ENCODE measurements around the gene FAM83C. TPM values are rescaled to one million over a fixed set of nuclear protein-coding genes. Genes with fewer than 3 reads are reported as not detected.
A peak's percentile ranks its signal among the peaks of the same experiment; 100 is the strongest.

The FAM83C gene
- total and polyA plus RNA-seq, 9 of the 15 experiments (the other 6 are each of a cell fraction or from before 2014, with no cell fraction given) = not detected

DNA sequence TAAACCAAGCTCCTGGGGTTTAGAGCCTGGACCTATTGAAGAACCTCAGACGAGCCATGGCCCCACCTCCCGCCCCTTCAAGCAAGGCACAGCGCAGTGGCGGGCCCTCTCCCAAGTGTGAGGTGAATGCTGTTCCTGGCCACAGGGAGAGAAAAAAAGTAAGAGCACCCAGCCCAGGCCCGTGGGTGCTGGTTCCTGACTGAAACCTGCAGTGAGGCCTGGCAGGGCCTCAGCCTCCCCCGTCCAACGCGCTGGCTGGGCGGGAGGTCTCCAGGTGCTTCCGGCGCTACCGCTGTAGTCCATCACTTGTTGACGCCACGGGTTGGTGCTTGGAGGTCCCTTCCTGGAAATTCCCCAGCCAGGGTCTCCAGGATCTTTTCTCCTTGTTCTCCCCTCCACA, 5.5 kb upstream of the FAM83C start:
- in situ Hi-C loops (cut with MboI) = no loop called here
- Histone ChIP-seq H3K36me3 (ENCODE audit: control insufficient read depth, insufficient read depth, low read length) (peaks cover 2% of the 10 kb centered on the region; the same call in 1 of the 3 replicates), H3K79me2 (ENCODE audit: control insufficient read depth, insufficient read depth, low read length) (no peaks in the 10 kb centered on the region), H3K4me3 (no peak overlapping the region), H3K9me3 (replicated peaks; ENCODE audit: control insufficient read depth, insufficient read depth, low read depth, low read length) (no peaks in the 10 kb centered on the region), H3K4me2 (ENCODE audit: insufficient read depth, low read length) (no peak overlapping the region), H3K27ac (ENCODE audit: extremely low read depth, low read depth, low read length) (no peak overlapping the region), H3K27me3 (ENCODE audit: control insufficient read depth in 2 of 2, insufficient read depth in 2 of 2, low read length in 2 of 2) (peaks cover 31 to 39% of the 10 kb centered on the region in 2 experiments), H3K9me1 (ENCODE audit: control insufficient read depth, insufficient read depth, low read length) (peaks cover 3% of the 10 kb centered on the region), H3K4me1 (replicated peaks in 1 of 2; ENCODE audit: control insufficient read depth in 2 of 2, insufficient read depth in 2 of 2, low read length in 2 of 2) (peaks cover 3 to 10% of the 10 kb centered on the region in 2 experiments; a peak in 4 of 5 replicates), H4K20me1 (replicated peaks; ENCODE audit: control insufficient read depth, insufficient read depth, low read length) (0 out of 2 replicates have a peak, but pooled peaks cover 4% of the 10 kb centered on the region), H3K9ac (ENCODE audit: insufficient read depth in 1 of 2, low read depth in 2 of 2, low read length in 2 of 2) (peak overlapping the region in 1 of 2 experiments; percentile 30; a peak in 1 of 4 replicates), H2AFZ (ENCODE audit: low read depth, low read length) (no peak overlapping the region)
- no peak for FAIRE-seq
- 63% methylated on average over 14 of the region's 14 CpGs for WGBS (ENCODE audit: insufficient coverage, low coverage, missing lambda C conversion rate)
- no peak for DNase-seq (ENCODE audit: extremely low read depth in 1 of 4, low spot score in 3 of 4)
- TF ChIP-seq TFAM (CRISPR knock-in tag; conservative IDR thresholded peaks at IDR 0.05) = no peak
- TF ChIP-seq FUS (optimal IDR thresholded peaks at IDR 0.05; ENCODE audit: low read depth, low read length) = no peak
- TF ChIP-seq, protein P1, sequence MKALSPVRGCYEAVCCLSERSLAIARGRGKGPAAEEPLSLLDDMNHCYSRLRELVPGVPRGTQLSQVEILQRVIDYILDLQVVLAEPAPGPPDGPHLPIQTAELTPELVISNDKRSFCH (CRISPR knock-in tag; IDR thresholded peaks at IDR 0.05) = no peak
- TF ChIP-seq, protein P1 (tag; IDR thresholded peaks at IDR 0.05) = no peak
- TF ChIP-seq HDGF (IDR thresholded peaks at IDR 0.05) = no peak
- no peak for TF ChIP-seq MAFK (IDR thresholded peaks at IDR 0.05; ENCODE audit: low read length)
- TF ChIP-seq, protein P2, sequence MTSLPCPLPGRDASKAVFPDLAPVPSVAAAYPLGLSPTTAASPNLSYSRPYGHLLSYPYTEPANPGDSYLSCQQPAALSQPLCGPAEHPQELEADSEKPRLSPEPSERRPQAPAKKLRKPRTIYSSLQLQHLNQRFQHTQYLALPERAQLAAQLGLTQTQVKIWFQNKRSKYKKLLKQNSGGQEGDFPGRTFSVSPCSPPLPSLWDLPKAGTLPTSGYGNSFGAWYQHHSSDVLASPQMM (CRISPR knock-in tag; IDR thresholded peaks at IDR 0.05) = no peak
- no peak for TF ChIP-seq OTX1 (CRISPR knock-in tag; IDR thresholded peaks at IDR 0.05)
- TF ChIP-seq CBX3 (IDR thresholded peaks at IDR 0.05; ENCODE audit: borderline replicate concordance in 1 of 2, low read length in 2 of 2) = no peak
- TF ChIP-seq GABPB2 (CRISPR knock-in tag; conservative IDR thresholded peaks at IDR 0.05) = no peak
- no peak for TF ChIP-seq TOE1 (IDR thresholded peaks at IDR 0.05; ENCODE audit: borderline replicate concordance)
- no peak for TF ChIP-seq TOE1 (CRISPR knock-in tag; IDR thresholded peaks at IDR 0.05; ENCODE audit: borderline replicate concordance, low read depth)
- no peak for TF ChIP-seq NCOA6 (IDR thresholded peaks at IDR 0.05)
- TF ChIP-seq BRD4 (IDR thresholded peaks at IDR 0.05) = no peak
- ATAC-seq = no peak
- POLR2A ChIA-PET = interaction anchor here (1.0 to 1.1 kb wide), 3 partner anchors 9 to 60 kb away, joined by 3 to 6 read pairs (median 3); partner anchors contain the start of gene EIF6
- no TSS peak for BruUV-seq (replicated peaks)
- CTCF ChIA-PET (ENCODE audit: low intra/inter-chr PET ratio) = no interaction called here
- intact Hi-C loops (cut with micrococcal nuclease) = no loop called here
